ENCODE results near the gene XAB2.

DNA sequence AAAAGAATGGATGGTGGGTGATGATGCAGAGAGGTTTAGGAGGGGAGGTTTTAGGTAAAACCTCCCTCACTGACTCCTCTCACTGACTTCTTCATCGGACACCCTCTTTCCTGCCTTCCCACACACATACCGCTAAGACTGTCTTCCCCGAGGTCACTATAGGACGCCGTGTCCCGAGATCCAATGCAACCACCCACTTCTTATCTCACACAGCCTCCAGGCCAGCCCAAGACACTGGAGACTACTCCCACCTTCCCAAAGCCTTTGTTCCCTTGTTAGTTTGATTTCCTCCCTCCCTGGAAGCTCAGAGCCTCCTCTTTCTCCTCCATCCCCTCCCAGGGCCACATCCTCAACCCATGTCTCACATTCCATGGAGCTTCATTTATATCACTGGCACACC is 50.2 kb downstream of the XAB2 start:
- TF ChIP-seq, protein P1, sequence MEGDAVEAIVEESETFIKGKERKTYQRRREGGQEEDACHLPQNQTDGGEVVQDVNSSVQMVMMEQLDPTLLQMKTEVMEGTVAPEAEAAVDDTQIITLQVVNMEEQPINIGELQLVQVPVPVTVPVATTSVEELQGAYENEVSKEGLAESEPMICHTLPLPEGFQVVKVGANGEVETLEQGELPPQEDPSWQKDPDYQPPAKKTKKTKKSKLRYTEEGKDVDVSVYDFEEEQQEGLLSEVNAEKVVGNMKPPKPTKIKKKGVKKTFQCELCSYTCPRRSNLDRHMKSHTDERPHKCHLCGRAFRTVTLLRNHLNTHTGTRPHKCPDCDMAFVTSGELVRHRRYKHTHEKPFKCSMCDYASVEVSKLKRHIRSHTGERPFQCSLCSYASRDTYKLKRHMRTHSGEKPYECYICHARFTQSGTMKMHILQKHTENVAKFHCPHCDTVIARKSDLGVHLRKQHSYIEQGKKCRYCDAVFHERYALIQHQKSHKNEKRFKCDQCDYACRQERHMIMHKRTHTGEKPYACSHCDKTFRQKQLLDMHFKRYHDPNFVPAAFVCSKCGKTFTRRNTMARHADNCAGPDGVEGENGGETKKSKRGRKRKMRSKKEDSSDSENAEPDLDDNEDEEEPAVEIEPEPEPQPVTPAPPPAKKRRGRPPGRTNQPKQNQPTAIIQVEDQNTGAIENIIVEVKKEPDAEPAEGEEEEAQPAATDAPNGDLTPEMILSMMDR (IDR thresholded peaks at IDR 0.05), result no peak
- no peak for TF ChIP-seq POLR2A (IDR thresholded peaks at IDR 0.05)

Data from uterus (tissue), 2 donors.